ENCODE measurements around the gene TBC1D5. TPM values are rescaled to one million over a fixed set of nuclear protein-coding genes. Genes with fewer than 3 reads are reported as not detected.

TBC1D5 gene
- total and polyA plus RNA-seq, 2 of the 4 experiments (the other 2 are of a cell fraction), result 16.4 to 57.0 TPM

DNA sequence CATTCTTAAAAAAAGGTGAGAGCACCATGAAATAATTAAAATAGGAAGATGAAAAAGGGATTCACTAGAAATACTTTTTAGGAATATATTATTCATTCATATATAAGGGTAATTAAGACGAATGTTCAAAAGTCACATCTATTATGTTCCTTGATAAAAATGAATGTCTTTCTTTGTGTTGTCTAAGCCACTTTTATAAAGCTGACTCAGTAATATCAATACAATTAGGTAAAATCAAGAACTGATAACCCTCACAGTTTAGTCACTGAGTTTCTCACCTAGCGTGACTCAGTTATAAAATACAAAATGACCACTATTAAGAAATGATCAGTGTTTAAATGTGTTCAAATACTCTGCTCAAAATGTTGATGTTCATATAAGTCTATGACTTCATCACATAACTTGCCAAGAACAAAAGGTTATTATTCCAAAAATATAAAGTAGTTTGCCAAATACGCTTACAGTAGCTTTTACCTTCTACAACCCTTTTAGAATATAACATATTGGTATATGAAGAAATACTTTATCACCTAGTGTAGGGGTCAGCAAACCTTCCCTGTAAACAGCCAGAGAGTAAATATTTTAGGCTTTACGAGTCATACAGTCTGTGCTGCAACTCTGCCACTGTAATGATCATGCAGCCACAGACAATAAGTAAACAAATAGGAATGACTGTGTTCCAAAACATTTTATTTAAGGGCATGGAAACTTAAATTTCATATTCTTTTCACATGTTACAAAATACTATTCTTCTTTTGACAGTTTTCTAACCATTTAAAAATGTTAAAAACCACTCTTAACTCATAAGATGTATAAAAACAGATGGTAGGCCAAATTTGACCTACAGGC lies 369.8 kb downstream of the TBC1D5 start (continued):
- TF ChIP-seq SMC3 (IDR thresholded peaks at IDR 0.05; ENCODE audit: low read depth, low read length), result no peak

GRCh38 chr3:17369973-17370372 lies 372.5 kb downstream of the TBC1D5 start:
- Histone ChIP-seq H3K36me3 (ENCODE audit: control insufficient read depth, insufficient read depth, low read length) (peaks cover 3% of the 10 kb centered on the region; the same call in 1 of the 2 replicates), H3K4me2 (ENCODE audit: low read depth, low read length) (no peak overlapping the region), H2AK9ac (replicated peaks; ENCODE audit: low read depth, low read length, poor library complexity) (no peak overlapping the region), H2AK5ac (ENCODE audit: low read depth, low read length) (no peak overlapping the region), H3K9me3 (ENCODE audit: control insufficient read depth, insufficient read depth, low read length) (no peaks in the 10 kb centered on the region), H4K91ac (ENCODE audit: insufficient read depth, low read depth, low read length) (no peak overlapping the region), H3K4me1 (ENCODE audit: control insufficient read depth, insufficient read depth, low read length) (no peaks in the 10 kb centered on the region), H3K14ac (replicated peaks; ENCODE audit: low read depth, low read length) (no peak overlapping the region), H2BK120ac (ENCODE audit: low read depth, low read length) (no peak overlapping the region), H2BK5ac (ENCODE audit: low read depth, low read length, poor library complexity, severe bottlenecking) (no peak overlapping the region), H3K79me1 (ENCODE audit: low read depth in 1 of 2, low read length in 2 of 2) (no peaks in the 10 kb centered on the region; a peak in 1 of 4 replicates), H3K18ac (ENCODE audit: low read depth, low read length) (no peak overlapping the region), H4K20me1 (ENCODE audit: insufficient read depth, low read length) (no peaks in the 10 kb centered on the region), H3K27me3 (ENCODE audit: control insufficient read depth, insufficient read depth, low read length) (no peaks in the 10 kb centered on the region), H3K9ac (ENCODE audit: low read depth, low read length) (no peak overlapping the region), H3K4me3 (ENCODE audit: insufficient read depth, low read depth, low read length) (no peak overlapping the region), H4K8ac (ENCODE audit: low read depth in 2 of 2, low read length in 2 of 2) (no peak overlapping the region), H3K56ac (ENCODE audit: extremely low read depth, insufficient read depth, low read length) (no peak overlapping the region), H3K9me1 (ENCODE audit: insufficient read depth, low read length) (no peaks in the 10 kb centered on the region), H3K27ac (ENCODE audit: insufficient read depth, low read length) (no peak overlapping the region), H4K5ac (ENCODE audit: low read depth, low read length) (no peak overlapping the region), H3K23ac (ENCODE audit: low read depth, low read length) (no peak overlapping the region), H2BK15ac (ENCODE audit: low read depth, low read length) (no peak overlapping the region), H2BK20ac (ENCODE audit: low read depth, low read length) (no peak overlapping the region), H3K4ac (ENCODE audit: low read depth, low read length) (no peak overlapping the region), H2AFZ (replicated peaks; ENCODE audit: low read length, poor library complexity) (no peak overlapping the region)
- DNase-seq (no peak), ATAC-seq (ENCODE audit: low read depth) (no peak)
- no CpG with 5 or more reads among the region's 2 CpGs for WGBS, 2 experiments (ENCODE audit: extremely low coverage in 2 of 2, insufficient read length in 1 of 2)
- dilution Hi-C loops (cut with HindIII; ENCODE audit: low sequenced_read_pairs, unreplicated experiment), result no loop called here
- intact Hi-C loops (cut with micrococcal nuclease), result no loop called here
- ChIA-PET CTCF (interaction anchor here (0.7 kb wide), 2 partner anchors 377 to 1497 kb away, joined by 3 read pairs; no protein-coding TSS in a partner anchor), POLR2A (ENCODE audit: unreplicated experiment) (no interaction called here)
- BruUV-seq (replicated peaks), result no TSS peak
- in situ Hi-C loops (cut with MboI; ENCODE audit: low sequenced_read_pairs), result no loop called here
- TF ChIP-seq CEBPB (IDR thresholded peaks at IDR 0.05; ENCODE audit: low read depth, low read length) (no peak), MAZ (IDR thresholded peaks at IDR 0.05; ENCODE audit: borderline replicate concordance, low read depth, low read length) (no peak), RCOR1 (IDR thresholded peaks at IDR 0.05; ENCODE audit: insufficient replicate concordance, low read length) (no peak), POLR2A (IDR thresholded peaks at IDR 0.05; ENCODE audit: low read depth, low read length) (no peak), MXI1 (IDR thresholded peaks at IDR 0.05; ENCODE audit: borderline replicate concordance, low read depth, low read length) (no peak), RAD21 (IDR thresholded peaks at IDR 0.05; ENCODE audit: low read length) (no peak), NFE2L2 (IDR thresholded peaks at IDR 0.05; ENCODE audit: low read depth, low read length) (no peak), ELK1 (IDR thresholded peaks at IDR 0.05; ENCODE audit: borderline replicate concordance, low read depth, low read length) (no peak), SMC3 (IDR thresholded peaks at IDR 0.05; ENCODE audit: low read depth, low read length) (no peak), USF2 (IDR thresholded peaks at IDR 0.05; ENCODE audit: low read depth, low read length) (no peak), RFX5 (IDR thresholded peaks at IDR 0.05; ENCODE audit: low read depth, low read length) (no peak), CHD1 (IDR thresholded peaks at IDR 0.05; ENCODE audit: low read depth, low read length) (no peak), BHLHE40 (IDR thresholded peaks at IDR 0.05; ENCODE audit: low read depth, low read length) (no peak), FOS (IDR thresholded peaks at IDR 0.05; ENCODE audit: low read depth, low read length) (no peak), MAFK (IDR thresholded peaks at IDR 0.05; ENCODE audit: low read depth, low read length) (no peak)

All from IMR-90 (cell line).